Neural cell (in vitro differentiated cells): Measurements from ENCODE around the gene PREPL. TPM values are rescaled to one million over a fixed set of nuclear protein-coding genes. Genes with fewer than 3 reads are reported as not detected.

Experiments
- H2AFZ ChIP-seq: fragments of 200-600, 300-800 bp; sonication (generic), shearing (Covaris generic); 2 replicates; pipeline ENCODE4 v1.6.0; 2014; ENCODE audit warnings: low read depth, mild to moderate bottlenecking, antibody characterized with exemption, low read length, moderate library complexity
- H3F3A ChIP-seq: fragments of 200-600 bp; shearing (Covaris generic); 2 replicates; pipeline ENCODE4 v1.6.1; 2016; ENCODE audit warnings: mild to moderate bottlenecking, moderate library complexity, mixed read lengths, antibody characterized with exemption, low read length; ENCODE audit not compliant: insufficient read depth, poor library complexity, severe bottlenecking
- H3K27ac ChIP-seq: fragments of 200-600, 300-800 bp; sonication (generic), shearing (Covaris generic); 2 replicates; pipeline ENCODE4 v1.5.1; 2014; ENCODE audit warnings: mild to moderate bottlenecking, low read length, moderate library complexity
- H3K27me3 ChIP-seq: fragments of 300-800, 200-600 bp; sonication (generic), shearing (Covaris generic); 2 replicates; pipeline ENCODE4 v1.6.0; 2014; ENCODE audit warnings: mild to moderate bottlenecking, low read depth, low read length, moderate library complexity; ENCODE audit not compliant: insufficient read depth
- H3K36me3 ChIP-seq: fragments of 300-800, 200-600 bp; sonication (generic), shearing (Covaris generic); 2 replicates; pipeline ENCODE4 v1.5.1; 2014; ENCODE audit warnings: mild to moderate bottlenecking, antibody characterized with exemption, low read length, moderate library complexity; ENCODE audit not compliant: insufficient read depth
- H3K4me2 ChIP-seq: fragments of 300-800, 200-600 bp; sonication (generic), shearing (Covaris generic); 2 replicates; pipeline ENCODE4 v1.6.0; 2014; ENCODE audit warnings: mild to moderate bottlenecking, low read length
- H3K4me3 ChIP-seq: fragments of 300-800, 200-600 bp; sonication (generic), shearing (Covaris generic); 2 replicates; pipeline ENCODE4 v1.5.1; 2014; ENCODE audit warnings: mild to moderate bottlenecking, low read length, moderate library complexity
- H3K79me2 ChIP-seq: fragments of 200-600 bp; shearing (Covaris generic); replicated peaks from 2 replicates; pipeline ENCODE4 v1.6.0; 2014; ENCODE audit warnings: mild to moderate bottlenecking, low read length, moderate library complexity; ENCODE audit not compliant: insufficient read depth
- H3K9ac ChIP-seq: fragments of 300-800, 200-600 bp; sonication (generic), shearing (Covaris generic); 2 replicates; pipeline ENCODE4 v1.6.1; 2016; ENCODE audit warnings: mild to moderate bottlenecking, low read length, mixed read lengths
- H3K9me2 ChIP-seq: fragments of 200-600 bp; shearing (Covaris generic); 2 replicates; pipeline ENCODE4 v1.6.1; 2016; ENCODE audit warnings: mild to moderate bottlenecking, low read length, mixed read lengths; ENCODE audit not compliant: insufficient read depth
- H3K9me3 ChIP-seq: fragments of 200-600, 300-800 bp; sonication (generic), shearing (Covaris generic); 2 replicates; pipeline ENCODE4 v1.6.1; 2016; ENCODE audit warnings: mild to moderate bottlenecking, mixed run types, low read length, moderate library complexity, mixed read lengths
- H4K20me1 ChIP-seq: fragments of 200-600 bp; shearing (Covaris generic); 2 replicates; pipeline ENCODE4 v1.6.1; 2016; ENCODE audit warnings: mild to moderate bottlenecking, mixed run types; ENCODE audit not compliant: insufficient read depth
- EP300 ChIP-seq: fragments of 450-650 bp; conservative IDR thresholded peaks from 2 replicates; pipeline ENCODE4 v1.6.1; 2014; ENCODE audit warnings: antibody characterized with exemption, mild to moderate bottlenecking, moderate library complexity; ENCODE audit not compliant: poor library complexity, severe bottlenecking
- EZH2 ChIP-seq: fragments of 200-600, 300-800 bp; shearing (Covaris generic), sonication (generic); IDR thresholded peaks from 2 replicates; pipeline ENCODE4 v1.6.1; 2014; ENCODE audit warnings: antibody characterized with exemption, low read length, borderline replicate concordance, mild to moderate bottlenecking; ENCODE audit not compliant: insufficient read depth, poor library complexity, severe bottlenecking
- MXI1 ChIP-seq: fragments of 450-650 bp; conservative IDR thresholded peaks from 2 replicates; pipeline ENCODE4 v1.6.1; 2014; ENCODE audit warnings: antibody characterized with exemption, mild to moderate bottlenecking; ENCODE audit not compliant: poor library complexity, severe bottlenecking
- POLR2AphosphoS5 ChIP-seq: IDR thresholded peaks from 2 replicates; pipeline ENCODE4 v1.6.1; 2012
- RAD21 ChIP-seq: fragments of 450-650 bp; conservative IDR thresholded peaks from 2 replicates; pipeline ENCODE4 v1.6.1; 2014; ENCODE audit warnings: antibody characterized with exemption, mild to moderate bottlenecking, moderate library complexity
- SMC3 ChIP-seq: fragments of 450-650 bp; conservative IDR thresholded peaks from 2 replicates; pipeline ENCODE4 v1.6.1; 2014; ENCODE audit warnings: antibody characterized with exemption, mild to moderate bottlenecking, moderate library complexity; ENCODE audit not compliant: poor library complexity
- TAF1 ChIP-seq: IDR thresholded peaks from 2 replicates; pipeline ENCODE4 v1.6.1; 2012; ENCODE audit warnings: low read depth
- polyA plus RNA-seq: library from polyadenylated mRNA; depleted of rRNA; stranded (reverse); fragments of >200 nt; gene quantifications from 2 replicates; pipeline ENCODE4 v1.2.3, GENCODE V29; 2014
- TF ChIP-seq, protein P1 (sequence below): fragments of 450-650 bp; IDR thresholded peaks from 2 replicates; pipeline ENCODE4 v1.5.1; 2014; ENCODE audit warnings: antibody characterized with exemption, mild to moderate bottlenecking, moderate library complexity; ENCODE audit not compliant: poor library complexity, severe bottlenecking
- TF ChIP-seq, protein P2 (sequence below): IDR thresholded peaks from 2 replicates; pipeline ENCODE4 v1.6.1; 2012; ENCODE audit warnings: borderline replicate concordance

The PREPL gene
- polyA plus RNA-seq, 1 donor from 2014 or later = 236 TPM

DNA sequence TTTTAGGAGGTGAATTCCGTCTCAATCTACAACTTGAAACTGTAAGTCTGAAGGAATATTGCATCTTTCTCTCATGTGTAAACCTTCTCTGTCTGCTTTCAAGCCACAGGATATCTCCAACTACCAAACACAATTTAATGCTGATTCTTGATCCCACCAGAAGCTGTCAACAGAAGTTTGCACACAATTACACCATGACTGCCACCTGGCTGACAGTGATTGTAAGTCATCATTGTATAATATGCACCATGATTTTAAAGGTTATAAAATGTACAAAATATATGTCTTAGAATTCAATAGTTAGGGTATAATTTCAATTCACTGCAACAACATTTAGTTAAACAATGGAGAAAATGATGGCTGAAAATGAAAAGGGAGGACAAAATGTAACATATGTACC is 18.4 kb downstream of the PREPL start:
- TF ChIP-seq RAD21 (peak; percentile 54), SMC3 (peak; percentile 64), EZH2 (no peak), POLR2AphosphoS5 (peak; percentile 27)
- TF ChIP-seq, protein P1, sequence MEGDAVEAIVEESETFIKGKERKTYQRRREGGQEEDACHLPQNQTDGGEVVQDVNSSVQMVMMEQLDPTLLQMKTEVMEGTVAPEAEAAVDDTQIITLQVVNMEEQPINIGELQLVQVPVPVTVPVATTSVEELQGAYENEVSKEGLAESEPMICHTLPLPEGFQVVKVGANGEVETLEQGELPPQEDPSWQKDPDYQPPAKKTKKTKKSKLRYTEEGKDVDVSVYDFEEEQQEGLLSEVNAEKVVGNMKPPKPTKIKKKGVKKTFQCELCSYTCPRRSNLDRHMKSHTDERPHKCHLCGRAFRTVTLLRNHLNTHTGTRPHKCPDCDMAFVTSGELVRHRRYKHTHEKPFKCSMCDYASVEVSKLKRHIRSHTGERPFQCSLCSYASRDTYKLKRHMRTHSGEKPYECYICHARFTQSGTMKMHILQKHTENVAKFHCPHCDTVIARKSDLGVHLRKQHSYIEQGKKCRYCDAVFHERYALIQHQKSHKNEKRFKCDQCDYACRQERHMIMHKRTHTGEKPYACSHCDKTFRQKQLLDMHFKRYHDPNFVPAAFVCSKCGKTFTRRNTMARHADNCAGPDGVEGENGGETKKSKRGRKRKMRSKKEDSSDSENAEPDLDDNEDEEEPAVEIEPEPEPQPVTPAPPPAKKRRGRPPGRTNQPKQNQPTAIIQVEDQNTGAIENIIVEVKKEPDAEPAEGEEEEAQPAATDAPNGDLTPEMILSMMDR = peak; percentile 63
- TF ChIP-seq, protein P2, sequence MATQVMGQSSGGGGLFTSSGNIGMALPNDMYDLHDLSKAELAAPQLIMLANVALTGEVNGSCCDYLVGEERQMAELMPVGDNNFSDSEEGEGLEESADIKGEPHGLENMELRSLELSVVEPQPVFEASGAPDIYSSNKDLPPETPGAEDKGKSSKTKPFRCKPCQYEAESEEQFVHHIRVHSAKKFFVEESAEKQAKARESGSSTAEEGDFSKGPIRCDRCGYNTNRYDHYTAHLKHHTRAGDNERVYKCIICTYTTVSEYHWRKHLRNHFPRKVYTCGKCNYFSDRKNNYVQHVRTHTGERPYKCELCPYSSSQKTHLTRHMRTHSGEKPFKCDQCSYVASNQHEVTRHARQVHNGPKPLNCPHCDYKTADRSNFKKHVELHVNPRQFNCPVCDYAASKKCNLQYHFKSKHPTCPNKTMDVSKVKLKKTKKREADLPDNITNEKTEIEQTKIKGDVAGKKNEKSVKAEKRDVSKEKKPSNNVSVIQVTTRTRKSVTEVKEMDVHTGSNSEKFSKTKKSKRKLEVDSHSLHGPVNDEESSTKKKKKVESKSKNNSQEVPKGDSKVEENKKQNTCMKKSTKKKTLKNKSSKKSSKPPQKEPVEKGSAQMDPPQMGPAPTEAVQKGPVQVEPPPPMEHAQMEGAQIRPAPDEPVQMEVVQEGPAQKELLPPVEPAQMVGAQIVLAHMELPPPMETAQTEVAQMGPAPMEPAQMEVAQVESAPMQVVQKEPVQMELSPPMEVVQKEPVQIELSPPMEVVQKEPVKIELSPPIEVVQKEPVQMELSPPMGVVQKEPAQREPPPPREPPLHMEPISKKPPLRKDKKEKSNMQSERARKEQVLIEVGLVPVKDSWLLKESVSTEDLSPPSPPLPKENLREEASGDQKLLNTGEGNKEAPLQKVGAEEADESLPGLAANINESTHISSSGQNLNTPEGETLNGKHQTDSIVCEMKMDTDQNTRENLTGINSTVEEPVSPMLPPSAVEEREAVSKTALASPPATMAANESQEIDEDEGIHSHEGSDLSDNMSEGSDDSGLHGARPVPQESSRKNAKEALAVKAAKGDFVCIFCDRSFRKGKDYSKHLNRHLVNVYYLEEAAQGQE = no peak
- Histone ChIP-seq H2AFZ (no peak overlapping the region), H3K79me2 (no peaks in the 10 kb centered on the region), H3K9me2 (no peaks in the 10 kb centered on the region), H3K4me3 (no peak overlapping the region), H3K36me3 (peaks cover 15% of the 10 kb centered on the region), H3K9me3 (no peaks in the 10 kb centered on the region), H3K9ac (no peak overlapping the region), H4K20me1 (no peaks in the 10 kb centered on the region), H3K27me3 (no peaks in the 10 kb centered on the region), H3K4me2 (no peak overlapping the region), H3K27ac (no peak overlapping the region), H3F3A (no peaks in the 10 kb centered on the region)

DNA sequence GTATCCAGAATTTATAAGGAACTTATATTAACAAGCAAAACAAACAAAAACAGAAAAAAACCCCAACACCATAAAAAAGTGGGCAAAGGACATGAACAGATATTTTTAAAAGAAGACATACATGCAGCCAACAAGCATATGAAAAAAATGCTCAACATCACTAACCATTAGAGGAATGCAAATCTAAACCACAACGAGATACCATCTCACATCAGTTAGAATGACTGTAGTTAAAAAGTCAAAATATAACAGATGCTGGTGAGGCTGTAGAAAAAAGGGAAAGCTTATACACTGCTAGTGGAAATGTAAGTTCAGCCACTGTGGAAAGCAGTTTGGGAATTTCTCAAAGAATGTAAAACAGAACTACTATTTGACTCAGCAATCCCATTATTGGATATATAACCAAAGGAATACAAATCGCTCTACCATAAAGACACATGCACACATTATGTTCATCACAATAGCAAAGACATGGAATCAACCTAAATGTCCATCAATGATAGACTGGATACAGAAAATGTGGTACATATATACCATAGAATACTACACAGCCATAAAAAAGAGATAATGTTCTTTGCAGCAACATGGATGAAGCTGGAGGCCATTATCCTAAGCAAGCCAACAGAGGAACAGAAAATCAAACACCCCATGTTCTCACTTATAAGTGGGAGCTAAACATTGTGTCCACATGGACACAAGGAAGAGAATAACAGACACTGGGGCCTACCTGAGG is 25.3 kb downstream of the PREPL start:
- no peaks in the 10 kb centered on the region for H3K9me2 ChIP-seq
- H3K27ac ChIP-seq = no peak overlapping the region
- H3K4me2 ChIP-seq = no peak overlapping the region
- H3K4me3 ChIP-seq = no peak overlapping the region
- no peaks in the 10 kb centered on the region for H3K79me2 ChIP-seq
- H3K9ac ChIP-seq = no peak overlapping the region
- no peaks in the 10 kb centered on the region for H4K20me1 ChIP-seq
- no peak overlapping the region for H2AFZ ChIP-seq
- peaks cover 28% of the 10 kb centered on the region for H3K36me3 ChIP-seq
- TF ChIP-seq TAF1 (no peak), POLR2AphosphoS5 (no peak), EZH2 (no peak), MXI1 (no peak), SMC3 (no peak), RAD21 (no peak), EP300 (no peak)
- TF ChIP-seq, protein P1 = no peak
- TF ChIP-seq, protein P2 = no peak
- H3K27me3 ChIP-seq = no peaks in the 10 kb centered on the region
- H3F3A ChIP-seq = no peaks in the 10 kb centered on the region
- no peaks in the 10 kb centered on the region for H3K9me3 ChIP-seq
